Left ventricle myocardium inferior (tissue), 1 donor: Measurements from ENCODE around the gene ATOH8. TPM values are rescaled to one million over a fixed set of nuclear protein-coding genes. Genes with fewer than 3 reads are reported as not detected.
A peak's percentile ranks its signal among the peaks of the same experiment; 100 is the strongest.

Experiments used
- DNase-seq: peaks from one replicate; pipeline ENCODE4 v3.0.0-alpha.2; 2020
- H3K27ac ChIP-seq: fragments of 200-600 bp; replicated peaks from 2 replicates; pipeline ENCODE4 v1.8.0; 2021
- H3K27me3 ChIP-seq: fragments of 200-600 bp; 2 replicates; pipeline ENCODE4 v1.8.0; 2021; ENCODE audit warnings: low read depth
- H3K36me3 ChIP-seq: fragments of 200-600 bp; 2 replicates; pipeline ENCODE4 v1.8.0; 2021
- H3K4me1 ChIP-seq: fragments of 200-600 bp; 2 replicates; pipeline ENCODE4 v1.8.0; 2021
- H3K4me3 ChIP-seq: fragments of 200-600 bp; 2 replicates; pipeline ENCODE4 v1.8.0; 2021; ENCODE audit warnings: mild to moderate bottlenecking, moderate library complexity
- H3K9me3 ChIP-seq: fragments of 200-600 bp; replicated peaks from 2 replicates; pipeline ENCODE4 v1.8.0; 2021
- intact Hi-C: fragments of 100-400 bp; cut with micrococcal nuclease; formaldehyde crosslinking; loops from one replicate; pipeline ENCODE4 v1.11.0; 2022
- total RNA-seq: library from RNA; stranded (reverse); fragmentation: NEBNext Ultra II Directional; extraction: Animal tissue kit (Norgen Biotek cat#: 25700); gene quantifications from one replicate; pipeline ENCODE4 v1.2.1, GENCODE V29; 2021
- TF ChIP-seq, protein P1 (sequence below): fragments of 200-600 bp; IDR thresholded peaks from 2 replicates; pipeline ENCODE4 v1.8.0; 2021; ENCODE audit warnings: antibody characterized with exemption, mild to moderate bottlenecking, borderline replicate concordance
- donor health status: DM: no; HTN: yes; CAD: no; lungs with severe emphysema.

ATOH8 gene
- total RNA-seq, 1 donor from 2014 or later, result 23.3 TPM

DNA sequence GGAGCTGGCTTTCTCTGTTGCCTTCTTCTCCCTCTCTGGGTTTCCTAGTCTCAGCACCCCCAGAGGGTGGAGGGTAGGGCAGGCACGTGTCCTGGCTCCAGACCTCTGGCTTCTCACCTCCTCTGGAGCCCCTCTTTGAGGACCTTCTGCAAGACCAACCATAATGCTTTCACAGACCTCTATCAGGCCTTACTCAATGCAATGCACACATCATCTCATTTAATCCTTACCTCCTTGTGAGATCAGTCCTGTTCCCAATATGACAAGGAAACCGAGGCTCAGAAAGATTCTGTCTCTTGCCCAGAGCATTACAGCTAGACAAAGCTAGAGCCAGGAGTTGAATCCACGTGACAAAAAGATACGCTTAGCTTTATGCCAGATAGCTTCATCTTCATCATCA is 8.2 kb downstream of the ATOH8 start:
- no peaks in the 10 kb centered on the region for H3K9me3 ChIP-seq
- intact Hi-C loops, result no loop called here
- peaks cover 33% of the 10 kb centered on the region for H3K36me3 ChIP-seq
- TF ChIP-seq, protein P1, sequence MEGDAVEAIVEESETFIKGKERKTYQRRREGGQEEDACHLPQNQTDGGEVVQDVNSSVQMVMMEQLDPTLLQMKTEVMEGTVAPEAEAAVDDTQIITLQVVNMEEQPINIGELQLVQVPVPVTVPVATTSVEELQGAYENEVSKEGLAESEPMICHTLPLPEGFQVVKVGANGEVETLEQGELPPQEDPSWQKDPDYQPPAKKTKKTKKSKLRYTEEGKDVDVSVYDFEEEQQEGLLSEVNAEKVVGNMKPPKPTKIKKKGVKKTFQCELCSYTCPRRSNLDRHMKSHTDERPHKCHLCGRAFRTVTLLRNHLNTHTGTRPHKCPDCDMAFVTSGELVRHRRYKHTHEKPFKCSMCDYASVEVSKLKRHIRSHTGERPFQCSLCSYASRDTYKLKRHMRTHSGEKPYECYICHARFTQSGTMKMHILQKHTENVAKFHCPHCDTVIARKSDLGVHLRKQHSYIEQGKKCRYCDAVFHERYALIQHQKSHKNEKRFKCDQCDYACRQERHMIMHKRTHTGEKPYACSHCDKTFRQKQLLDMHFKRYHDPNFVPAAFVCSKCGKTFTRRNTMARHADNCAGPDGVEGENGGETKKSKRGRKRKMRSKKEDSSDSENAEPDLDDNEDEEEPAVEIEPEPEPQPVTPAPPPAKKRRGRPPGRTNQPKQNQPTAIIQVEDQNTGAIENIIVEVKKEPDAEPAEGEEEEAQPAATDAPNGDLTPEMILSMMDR, result no peak
- H3K4me1 ChIP-seq, result peaks cover 99% of the 10 kb centered on the region
- no peaks in the 10 kb centered on the region for H3K27me3 ChIP-seq
- peak overlapping the region; percentile 45 for H3K27ac ChIP-seq
- peak overlapping the region; percentile 98 for H3K4me3 ChIP-seq
- DNase-seq, result no peak

DNA sequence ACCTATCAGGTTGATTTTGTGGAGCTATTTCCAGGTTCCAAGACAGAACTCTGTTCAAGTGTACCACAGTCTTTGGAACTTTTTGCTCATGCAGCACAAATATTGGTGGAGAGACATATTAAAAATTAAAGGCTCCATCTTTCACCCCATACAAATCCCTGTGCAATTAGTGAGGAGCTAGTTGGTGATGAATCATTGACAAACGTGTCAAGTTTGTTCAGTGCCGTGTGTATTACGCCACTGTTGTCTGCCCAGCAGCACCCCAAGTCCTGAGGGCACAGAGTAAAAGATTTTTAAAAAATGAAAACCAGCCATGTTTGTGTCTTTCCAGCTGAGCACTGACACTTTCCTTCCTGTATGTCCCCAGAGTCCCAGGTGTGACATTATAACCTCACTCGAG is 9.3 kb downstream of the ATOH8 start:
- Histone ChIP-seq H3K36me3 (peaks cover 32% of the 10 kb centered on the region), H3K27ac (no peak overlapping the region), H3K4me3 (no peak overlapping the region), H3K27me3 (no peaks in the 10 kb centered on the region), H3K4me1 (peaks cover 98% of the 10 kb centered on the region), H3K9me3 (no peaks in the 10 kb centered on the region)
- TF ChIP-seq, protein P1, result no peak
- DNase-seq, result no peak
- intact Hi-C loops, result no loop called here

DNA sequence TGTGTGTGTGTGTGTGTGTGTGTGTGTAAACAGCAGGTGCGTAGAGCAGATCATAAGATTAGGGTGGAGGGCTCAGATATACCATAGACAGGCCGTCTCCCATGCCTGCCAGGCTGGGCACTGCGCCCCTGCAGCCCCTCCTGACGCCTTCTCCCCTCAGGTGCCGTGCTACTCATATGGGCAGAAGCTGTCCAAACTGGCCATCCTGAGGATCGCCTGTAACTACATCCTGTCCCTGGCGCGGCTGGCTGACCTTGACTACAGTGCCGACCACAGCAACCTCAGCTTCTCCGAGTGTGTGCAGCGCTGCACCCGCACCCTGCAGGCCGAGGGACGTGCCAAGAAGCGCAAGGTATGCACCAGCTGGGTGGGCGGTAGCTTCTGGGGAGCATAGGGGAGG is 10.0 kb downstream of the ATOH8 start:
- H3K27ac ChIP-seq, result peak overlapping the region; percentile 44
- peaks cover 98% of the 10 kb centered on the region for H3K4me1 ChIP-seq
- intact Hi-C loops, result no loop called here
- H3K4me3 ChIP-seq, result no peak overlapping the region
- H3K36me3 ChIP-seq, result peaks cover 26% of the 10 kb centered on the region
- DNase-seq, result no peak
- no peaks in the 10 kb centered on the region for H3K27me3 ChIP-seq
- TF ChIP-seq, protein P1, result no peak
- H3K9me3 ChIP-seq, result no peaks in the 10 kb centered on the region

DNA sequence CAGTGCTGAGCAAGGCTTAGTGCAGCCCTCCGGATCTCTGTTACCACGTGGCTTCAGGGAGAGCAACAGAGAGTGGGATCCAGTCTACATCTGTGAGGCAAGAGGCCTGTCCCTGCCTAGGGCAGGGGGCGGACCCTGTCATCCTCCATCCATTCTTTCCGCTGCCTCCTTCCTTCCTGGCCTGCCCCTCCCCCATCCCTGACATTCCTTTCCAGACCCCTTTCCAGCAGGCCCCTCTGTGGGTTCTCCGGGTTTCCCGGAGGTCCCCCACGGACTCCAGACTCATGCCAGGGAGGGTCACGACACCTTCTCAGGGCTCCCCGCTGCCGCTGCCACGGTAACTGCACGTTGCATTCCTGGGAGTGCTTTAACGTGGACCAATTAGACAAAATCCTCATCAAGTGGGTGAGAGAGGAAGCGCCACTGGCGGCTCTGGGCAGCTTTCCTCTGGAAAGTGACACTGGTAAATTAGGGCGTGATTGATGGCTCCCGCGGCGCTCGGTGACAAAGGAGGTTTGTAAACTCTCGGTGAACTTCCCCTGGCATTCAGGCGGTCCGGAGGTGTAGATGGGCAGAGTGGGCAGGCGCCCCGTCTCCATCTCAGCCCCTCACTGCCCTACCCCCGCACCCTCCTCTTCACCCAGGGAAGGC is 11.4 kb downstream of the ATOH8 start:
- intact Hi-C loops, result no loop called here
- TF ChIP-seq, protein P1, result no peak
- Histone ChIP-seq H3K27me3 (no peaks in the 10 kb centered on the region), H3K36me3 (peaks cover 18% of the 10 kb centered on the region), H3K4me1 (peaks cover 98% of the 10 kb centered on the region), H3K4me3 (peak overlapping the region; percentile 24), H3K9me3 (no peaks in the 10 kb centered on the region), H3K27ac (peak overlapping the region; percentile 42)
- no peak for DNase-seq

DNA sequence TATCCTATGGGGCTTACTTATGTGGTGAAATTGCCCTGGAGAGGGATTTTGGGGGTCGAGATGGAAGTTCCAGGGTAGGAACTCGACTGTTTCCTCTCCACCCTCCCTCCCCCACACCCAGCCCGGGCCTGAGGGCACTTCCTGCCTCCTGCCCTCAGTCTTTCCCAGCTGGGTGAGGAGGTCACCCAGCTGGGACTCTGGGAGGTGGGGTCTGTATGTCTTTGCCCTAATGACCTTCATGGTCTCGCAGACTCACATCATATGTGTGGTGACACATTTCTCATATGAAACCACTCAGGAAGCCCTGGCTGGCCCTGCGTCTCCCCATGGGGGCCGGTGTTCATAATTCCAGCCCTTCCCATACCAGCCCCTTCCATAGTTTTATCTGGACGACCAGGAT is 12.4 kb downstream of the ATOH8 start:
- no peak overlapping the region for H3K4me3 ChIP-seq
- no peaks in the 10 kb centered on the region for H3K9me3 ChIP-seq
- TF ChIP-seq, protein P1, result no peak
- no peaks in the 10 kb centered on the region for H3K27me3 ChIP-seq
- DNase-seq, result no peak
- intact Hi-C loops, result no loop called here
- peaks cover 18% of the 10 kb centered on the region for H3K36me3 ChIP-seq
- peak overlapping the region; percentile 42 for H3K27ac ChIP-seq
- peaks cover 98% of the 10 kb centered on the region for H3K4me1 ChIP-seq
